HepG2 (cell line): ENCODE measurements around the gene SIRT5. TPM values are rescaled to one million over a fixed set of nuclear protein-coding genes. Genes with fewer than 3 reads are reported as not detected.

Experiments used
- ATAC-seq: fragments of 200-7000 bp; cut with Tn5 transposase; 3 replicates; pipeline ENCODE4 v1.9.1; 2020; ENCODE audit warnings: mild to moderate bottlenecking, moderate library complexity
- BruUV-seq: library from RNA; stranded (reverse); fragments of 400-500 nt; replicated peaks from 2 replicates; lab custom pipeline; 2021; lab: Mats Ljungman, UMichigan
- CTCF ChIA-PET: fragments of 300-600 bp; formaldehyde crosslinking; extraction: SDS; loops from one replicate; lab custom pipeline; 2021; ENCODE audit warnings: low total read pairs, inconsistent platforms, low intra/inter-chr PET ratio; lab: Yijun Ruan, JAX
- POLR2A ChIA-PET: fragments of 350-600 bp; sonication (Branson Sonifier 250); formaldehyde crosslinking; loops from one replicate; lab custom pipeline; 2020; ENCODE audit warnings: antibody characterized with exemption, inconsistent platforms; lab: Yijun Ruan, JAX
- DNase-seq: peaks from one replicate; pipeline ENCODE4 v3.0.0-alpha.2; 2015; ENCODE audit warnings: low spot score
- FAIRE-seq: peaks from 3 replicates; lab custom pipeline; 2011; peaks lifted over from hg19 to GRCh38; lab: Jason Lieb, UNC
- H2AFZ ChIP-seq: one replicate; pipeline ENCODE4 v1.6.1; 2011; ENCODE audit warnings: low read length, inconsistent platforms
- H3K27ac ChIP-seq: fragments of 300-600 bp; 3 replicates; pipeline ENCODE4 v1.8.0; 2011; ENCODE audit warnings: mixed run types, mild to moderate bottlenecking, mixed read lengths, low read length, inconsistent platforms; ENCODE audit not compliant: insufficient read depth; ENCODE audit errors: extremely low read length
- H3K27me3 ChIP-seq, 2 experiments: fragments of 200-600 bp in 1 of 2; 2 replicates in 1 of 2; 3 replicates in 1 of 2; pipeline versions ENCODE4 v1.6.0 to v1.8.0; 2011; ENCODE audit warnings: low read length in 2 of 2, mild to moderate bottlenecking in 2 of 2, moderate library complexity in 2 of 2, inconsistent platforms in 1 of 2; ENCODE audit not compliant: insufficient read depth in 2 of 2, control insufficient read depth in 1 of 2
- H3K36me3 ChIP-seq, 2 experiments: fragments of 200-600 bp in 1 of 2; replicated peaks in 1 of 2; 2 replicates in 1 of 2; 3 replicates in 1 of 2; pipeline versions ENCODE4 v1.5.1 to v1.8.0; 2011; ENCODE audit warnings: low read length in 2 of 2, inconsistent platforms in 1 of 2; ENCODE audit not compliant: insufficient read depth in 2 of 2, control insufficient read depth in 1 of 2
- H3K4me1 ChIP-seq: 2 replicates; pipeline ENCODE4 v1.5.1; 2012; ENCODE audit warnings: low read length, inconsistent platforms; ENCODE audit not compliant: insufficient read depth
- H3K4me2 ChIP-seq: 2 replicates; pipeline ENCODE4 v1.6.0; 2011; ENCODE audit warnings: low read depth, low read length, inconsistent platforms
- H3K4me3 ChIP-seq, 3 experiments: fragments of 200-600 bp in 1 of 3; sonication (generic), shearing (Covaris generic) in 1 of 3; replicated peaks in 1 of 3; 2 replicates each; pipeline ENCODE4 v1.5.1; 2011 to 2016; ENCODE audit warnings: low read length in 3 of 3, inconsistent platforms in 2 of 3, low read depth in 2 of 3, mild to moderate bottlenecking in 2 of 3, control low read depth in 1 of 3, mixed read lengths in 1 of 3; ENCODE audit not compliant: insufficient read depth in 1 of 3
- H3K79me2 ChIP-seq: one replicate; pipeline ENCODE4 v1.6.1; 2011; ENCODE audit warnings: low read length, inconsistent platforms; ENCODE audit not compliant: insufficient read depth
- H3K9ac ChIP-seq: 2 replicates; pipeline ENCODE4 v1.6.0; 2011; ENCODE audit warnings: mild to moderate bottlenecking, low read depth, low read length, inconsistent platforms; ENCODE audit not compliant: insufficient read depth
- H3K9me3 ChIP-seq: 2 replicates; pipeline ENCODE4 v1.5.1; 2012; ENCODE audit warnings: mild to moderate bottlenecking, low read length
- H4K20me1 ChIP-seq: 2 replicates; pipeline ENCODE4 v1.6.0; 2011; ENCODE audit warnings: inconsistent platforms, mild to moderate bottlenecking, low read length, moderate library complexity; ENCODE audit not compliant: insufficient read depth
- CBX1 ChIP-seq: IDR thresholded peaks from one replicate; pipeline ENCODE4 v1.6.1; 2016; ENCODE audit warnings: antibody characterized with exemption, low read depth
- HNRNPH1 ChIP-seq: fragments of 200-400 bp; formaldehyde crosslinking; optimal IDR thresholded peaks from 2 replicates; pipeline ENCODE3; 2017; ENCODE audit warnings: mild to moderate bottlenecking, low read depth, low read length
- KDM1A ChIP-seq: IDR thresholded peaks from 2 replicates; pipeline ENCODE4 v1.6.1; 2016; ENCODE audit warnings: missing compliant biosample characterization
- KMT2B ChIP-seq: IDR thresholded peaks from 2 replicates; pipeline ENCODE4 v1.6.1; 2016; ENCODE audit warnings: missing genetic modification reagents, missing compliant biosample characterization
- MED1 ChIP-seq: sonication (generic); formaldehyde crosslinking; IDR thresholded peaks from 2 replicates; pipeline ENCODE4 v1.4.0; 2020; ENCODE audit warnings: missing genetic modification reagents
- RAD51 ChIP-seq: fragments of 450-650 bp; IDR thresholded peaks from 2 replicates; pipeline ENCODE4 v1.6.1; 2016; ENCODE audit warnings: borderline replicate concordance
- RORA ChIP-seq: sonication (generic); formaldehyde crosslinking; IDR thresholded peaks from 2 replicates; pipeline ENCODE4 v1.5.0; 2020; ENCODE audit warnings: mild to moderate bottlenecking, missing genetic modification reagents, moderate library complexity
- SP5 ChIP-seq: IDR thresholded peaks from 2 replicates; pipeline ENCODE4 v1.6.1; 2016; ENCODE audit warnings: low read depth, borderline replicate concordance
- TBX3 ChIP-seq: fragments of 450-650 bp; IDR thresholded peaks from 2 replicates; pipeline ENCODE4 v1.6.1; 2017; ENCODE audit warnings: antibody characterized with exemption, mild to moderate bottlenecking, inconsistent platforms, borderline replicate concordance
- ZNF18 ChIP-seq: sonication (generic); formaldehyde crosslinking; IDR thresholded peaks from 2 replicates; pipeline ENCODE4 v1.8.0; 2022; ENCODE audit warnings: mild to moderate bottlenecking, missing genetic modification reagents; ENCODE audit not compliant: insufficient replicate concordance
- ZNF569 ChIP-seq: sonication (generic); formaldehyde crosslinking; IDR thresholded peaks from 2 replicates; pipeline ENCODE4 v1.5.0; 2020; ENCODE audit warnings: mild to moderate bottlenecking, missing genetic modification reagents, moderate library complexity, borderline replicate concordance
- ZNF572 ChIP-seq: sonication (generic); formaldehyde crosslinking; IDR thresholded peaks from 2 replicates; pipeline ENCODE4 v1.5.1; 2020; ENCODE audit warnings: mild to moderate bottlenecking, missing genetic modification reagents
- ZNF577 ChIP-seq: sonication (generic); formaldehyde crosslinking; IDR thresholded peaks from 2 replicates; pipeline ENCODE4 v1.4.0; 2020; ENCODE audit warnings: mild to moderate bottlenecking, low read depth, missing genetic modification reagents, borderline replicate concordance
- in situ Hi-C: cut with HindIII; loops from 2 replicates; pipeline ENCODE4 v1.10.0; 2017; ENCODE audit warnings: low pct_unique_long_range_greater_than_20kb; ENCODE audit not compliant: extremely low pct_ligation_motif_present
- intact Hi-C: fragments of 100-400 bp; cut with micrococcal nuclease; formaldehyde crosslinking; loops from one replicate; pipeline ENCODE4 v1.10.0; 2022; ENCODE audit not compliant: unreplicated experiment
- polyA plus RNA-seq, 8 experiments: library from polyadenylated mRNA; depleted of rRNA in 3 of 8; stranded (reverse) in 7 of 8; unstranded in 1 of 8; fragments of >200 nt; fragmentation: Illumina TruSeq in 4 of 8; extraction: Trizol in 4 of 8; gene quantifications; 2 replicates each; pipeline versions ENCODE4 v1.2.1 to v1.2.3, GENCODE V29; 2011 to 2016; ENCODE audit warnings: low read depth in 4 of 8, missing spikeins in 1 of 8, mixed read lengths in 1 of 8; ENCODE audit not compliant: insufficient read depth in 1 of 8
- total RNA-seq, 5 experiments: library from RNA; depleted of rRNA; stranded (reverse); fragments of >200 nt; fragmentation: Illumina TruSeq; extraction: Trizol; gene quantifications; 2 replicates each; pipeline ENCODE4 v1.2.3, GENCODE V29; 2016; ENCODE audit warnings: low read depth in 1 of 5
- TF ChIP-seq, protein P1 (sequence below): sonication (generic); formaldehyde crosslinking; IDR thresholded peaks from 2 replicates; pipeline ENCODE4 v1.9.0; 2021; ENCODE audit warnings: mild to moderate bottlenecking, missing genetic modification reagents
- TF ChIP-seq, protein P2 (sequence below): sonication (generic); formaldehyde crosslinking; IDR thresholded peaks from 2 replicates; pipeline ENCODE4 v1.5.0; 2020; ENCODE audit warnings: mild to moderate bottlenecking, missing genetic modification reagents

SIRT5 gene
- total and polyA plus RNA-seq, 2 of the 13 experiments (the other 11 are each of a cell fraction or from before 2014, with no cell fraction given), result 14.1 to 16.6 TPM

GRCh38 chr6:13550656-13551055 lies 23.7 kb upstream of the SIRT5 start:
- Histone ChIP-seq H3K4me1 (peaks cover 20% of the 10 kb centered on the region), H3K36me3 (no peaks in the 10 kb centered on the region), H3K9ac (no peak overlapping the region), H4K20me1 (no peaks in the 10 kb centered on the region), H3K4me3 (no peak overlapping the region), H3K4me2 (no peak overlapping the region), H3K9me3 (no peaks in the 10 kb centered on the region), H3K27ac (no peak overlapping the region), H2AFZ (no peak overlapping the region), H3K27me3 (0 out of 5 replicates have a peak, but pooled peaks cover 0 to 1% of the 10 kb centered on the region in 2 experiments), H3K79me2 (no peaks in the 10 kb centered on the region)
- no peak for TF ChIP-seq CBX1
- no peak for TF ChIP-seq ZNF577
- no peak for TF ChIP-seq MED1 (CRISPR knock-in tag)
- no peak for TF ChIP-seq ZNF18 (CRISPR knock-in tag)
- no peak for TF ChIP-seq ZNF569 (CRISPR knock-in tag)
- TF ChIP-seq KMT2B (CRISPR knock-in tag), result no peak
- TF ChIP-seq, protein P1, sequence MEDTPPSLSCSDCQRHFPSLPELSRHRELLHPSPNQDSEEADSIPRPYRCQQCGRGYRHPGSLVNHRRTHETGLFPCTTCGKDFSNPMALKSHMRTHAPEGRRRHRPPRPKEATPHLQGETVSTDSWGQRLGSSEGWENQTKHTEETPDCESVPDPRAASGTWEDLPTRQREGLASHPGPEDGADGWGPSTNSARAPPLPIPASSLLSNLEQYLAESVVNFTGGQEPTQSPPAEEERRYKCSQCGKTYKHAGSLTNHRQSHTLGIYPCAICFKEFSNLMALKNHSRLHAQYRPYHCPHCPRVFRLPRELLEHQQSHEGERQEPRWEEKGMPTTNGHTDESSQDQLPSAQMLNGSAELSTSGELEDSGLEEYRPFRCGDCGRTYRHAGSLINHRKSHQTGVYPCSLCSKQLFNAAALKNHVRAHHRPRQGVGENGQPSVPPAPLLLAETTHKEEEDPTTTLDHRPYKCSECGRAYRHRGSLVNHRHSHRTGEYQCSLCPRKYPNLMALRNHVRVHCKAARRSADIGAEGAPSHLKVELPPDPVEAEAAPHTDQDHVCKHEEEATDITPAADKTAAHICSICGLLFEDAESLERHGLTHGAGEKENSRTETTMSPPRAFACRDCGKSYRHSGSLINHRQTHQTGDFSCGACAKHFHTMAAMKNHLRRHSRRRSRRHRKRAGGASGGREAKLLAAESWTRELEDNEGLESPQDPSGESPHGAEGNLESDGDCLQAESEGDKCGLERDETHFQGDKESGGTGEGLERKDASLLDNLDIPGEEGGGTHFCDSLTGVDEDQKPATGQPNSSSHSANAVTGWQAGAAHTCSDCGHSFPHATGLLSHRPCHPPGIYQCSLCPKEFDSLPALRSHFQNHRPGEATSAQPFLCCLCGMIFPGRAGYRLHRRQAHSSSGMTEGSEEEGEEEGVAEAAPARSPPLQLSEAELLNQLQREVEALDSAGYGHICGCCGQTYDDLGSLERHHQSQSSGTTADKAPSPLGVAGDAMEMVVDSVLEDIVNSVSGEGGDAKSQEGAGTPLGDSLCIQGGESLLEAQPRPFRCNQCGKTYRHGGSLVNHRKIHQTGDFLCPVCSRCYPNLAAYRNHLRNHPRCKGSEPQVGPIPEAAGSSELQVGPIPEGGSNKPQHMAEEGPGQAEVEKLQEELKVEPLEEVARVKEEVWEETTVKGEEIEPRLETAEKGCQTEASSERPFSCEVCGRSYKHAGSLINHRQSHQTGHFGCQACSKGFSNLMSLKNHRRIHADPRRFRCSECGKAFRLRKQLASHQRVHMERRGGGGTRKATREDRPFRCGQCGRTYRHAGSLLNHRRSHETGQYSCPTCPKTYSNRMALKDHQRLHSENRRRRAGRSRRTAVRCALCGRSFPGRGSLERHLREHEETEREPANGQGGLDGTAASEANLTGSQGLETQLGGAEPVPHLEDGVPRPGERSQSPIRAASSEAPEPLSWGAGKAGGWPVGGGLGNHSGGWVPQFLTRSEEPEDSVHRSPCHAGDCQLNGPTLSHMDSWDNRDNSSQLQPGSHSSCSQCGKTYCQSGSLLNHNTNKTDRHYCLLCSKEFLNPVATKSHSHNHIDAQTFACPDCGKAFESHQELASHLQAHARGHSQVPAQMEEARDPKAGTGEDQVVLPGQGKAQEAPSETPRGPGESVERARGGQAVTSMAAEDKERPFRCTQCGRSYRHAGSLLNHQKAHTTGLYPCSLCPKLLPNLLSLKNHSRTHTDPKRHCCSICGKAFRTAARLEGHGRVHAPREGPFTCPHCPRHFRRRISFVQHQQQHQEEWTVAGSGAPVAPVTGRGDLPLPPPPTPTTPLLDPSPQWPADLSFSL (CRISPR knock-in tag), result no peak
- TF ChIP-seq HNRNPH1, result no peak
- TF ChIP-seq, protein P2, sequence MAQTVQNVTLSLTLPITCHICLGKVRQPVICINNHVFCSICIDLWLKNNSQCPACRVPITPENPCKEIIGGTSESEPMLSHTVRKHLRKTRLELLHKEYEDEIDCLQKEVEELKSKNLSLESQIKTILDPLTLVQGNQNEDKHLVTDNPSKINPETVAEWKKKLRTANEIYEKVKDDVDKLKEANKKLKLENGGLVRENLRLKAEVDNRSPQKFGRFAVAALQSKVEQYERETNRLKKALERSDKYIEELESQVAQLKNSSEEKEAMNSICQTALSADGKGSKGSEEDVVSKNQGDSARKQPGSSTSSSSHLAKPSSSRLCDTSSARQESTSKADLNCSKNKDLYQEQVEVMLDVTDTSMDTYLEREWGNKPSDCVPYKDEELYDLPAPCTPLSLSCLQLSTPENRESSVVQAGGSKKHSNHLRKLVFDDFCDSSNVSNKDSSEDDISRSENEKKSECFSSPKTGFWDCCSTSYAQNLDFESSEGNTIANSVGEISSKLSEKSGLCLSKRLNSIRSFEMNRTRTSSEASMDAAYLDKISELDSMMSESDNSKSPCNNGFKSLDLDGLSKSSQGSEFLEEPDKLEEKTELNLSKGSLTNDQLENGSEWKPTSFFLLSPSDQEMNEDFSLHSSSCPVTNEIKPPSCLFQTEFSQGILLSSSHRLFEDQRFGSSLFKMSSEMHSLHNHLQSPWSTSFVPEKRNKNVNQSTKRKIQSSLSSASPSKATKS, result no peak
- TF ChIP-seq KDM1A (CRISPR knock-in tag), result no peak
- TF ChIP-seq SP5 (CRISPR knock-in tag), result no peak
- no peak for TF ChIP-seq ZNF572
- TF ChIP-seq RAD51, result no peak
- no peak for TF ChIP-seq RORA (CRISPR knock-in tag)
- no peak for TF ChIP-seq TBX3
- no TSS peak for BruUV-seq
- intact Hi-C loops (no loop called here), in situ Hi-C loops (no loop called here)
- POLR2A ChIA-PET, result no interaction called here
- CTCF ChIA-PET, result no interaction called here
- DNase-seq (no peak), ATAC-seq (no peak), FAIRE-seq (no peak)
